Subcutaneous abdominal adipose tissue (tissue), 5 donors: ENCODE measurements around the gene INA.

Experiments
- H3K27ac ChIP-seq: one replicate; pipeline ENCODE4 v1.7.0; 2013; ENCODE audit warnings: low read depth, mild to moderate bottlenecking, inconsistent platforms, low read length, moderate library complexity
- H3K27me3 ChIP-seq, 5 donors: one replicate each; pipeline ENCODE4 v1.7.0; 2013; ENCODE audit warnings: low read length in 5 of 5, inconsistent platforms in 1 of 5; ENCODE audit not compliant: control insufficient read depth in 5 of 5, insufficient read depth in 4 of 5
- H3K36me3 ChIP-seq, 5 donors: one replicate each; pipeline ENCODE4 v1.7.0; 2013; ENCODE audit warnings: low read length in 5 of 5; ENCODE audit not compliant: control insufficient read depth in 5 of 5, insufficient read depth in 5 of 5
- H3K4me1 ChIP-seq, 5 donors: one replicate each; pipeline ENCODE4 v1.7.0; 2013; ENCODE audit warnings: low read length in 5 of 5, mild to moderate bottlenecking in 3 of 5, moderate library complexity in 1 of 5; ENCODE audit not compliant: control insufficient read depth in 5 of 5, insufficient read depth in 5 of 5
- H3K4me3 ChIP-seq, 5 donors: one replicate each; pipeline ENCODE4 v1.7.0; 2013; ENCODE audit warnings: low read length in 5 of 5, low read depth in 1 of 5
- H3K9ac ChIP-seq, 5 donors: one replicate each; pipeline ENCODE4 v1.7.0; 2013; ENCODE audit warnings: low read length in 5 of 5, mild to moderate bottlenecking in 4 of 5, moderate library complexity in 3 of 5
- H3K9me3 ChIP-seq, 5 donors: one replicate each; pipeline ENCODE4 v1.7.0; 2013; ENCODE audit warnings: low read length in 5 of 5; ENCODE audit not compliant: control insufficient read depth in 5 of 5
- donor health status: healthy.
- donor health status: healthy.
- donor health status: healthy.
- donor health status: healthy.
- donor health status: healthy.

The INA gene

DNA sequence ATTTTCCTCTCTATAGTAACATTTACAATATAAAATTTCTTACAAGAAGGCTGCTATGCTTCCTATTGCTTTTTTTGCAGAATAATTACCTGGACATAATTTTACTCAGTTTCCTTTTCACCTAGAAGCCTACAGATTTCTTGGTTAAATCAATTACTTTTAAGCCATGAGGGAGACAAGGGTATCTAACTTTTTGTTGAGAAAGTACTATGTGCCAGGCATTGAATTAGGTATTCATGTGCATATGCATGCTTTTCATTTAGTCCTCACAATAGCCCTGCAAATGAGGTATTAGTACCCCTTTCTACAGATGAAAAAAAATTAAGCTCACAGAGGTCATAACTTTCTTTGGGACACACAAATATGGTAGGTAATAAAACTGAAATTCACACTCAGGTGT is 57.6 kb downstream of the INA start:
- no peak overlapping the region for H3K4me3 ChIP-seq
- H3K4me1 ChIP-seq, result no peaks in the 10 kb centered on the region
- no peak overlapping the region for H3K27ac ChIP-seq
- H3K9ac ChIP-seq, result no peak overlapping the region
- H3K27me3 ChIP-seq, result no peaks in the 10 kb centered on the region
- peaks cover 9 to 47% (median 34%) of the 10 kb centered on the region in 5 donors for H3K36me3 ChIP-seq
- H3K9me3 ChIP-seq, result no peaks in the 10 kb centered on the region

DNA sequence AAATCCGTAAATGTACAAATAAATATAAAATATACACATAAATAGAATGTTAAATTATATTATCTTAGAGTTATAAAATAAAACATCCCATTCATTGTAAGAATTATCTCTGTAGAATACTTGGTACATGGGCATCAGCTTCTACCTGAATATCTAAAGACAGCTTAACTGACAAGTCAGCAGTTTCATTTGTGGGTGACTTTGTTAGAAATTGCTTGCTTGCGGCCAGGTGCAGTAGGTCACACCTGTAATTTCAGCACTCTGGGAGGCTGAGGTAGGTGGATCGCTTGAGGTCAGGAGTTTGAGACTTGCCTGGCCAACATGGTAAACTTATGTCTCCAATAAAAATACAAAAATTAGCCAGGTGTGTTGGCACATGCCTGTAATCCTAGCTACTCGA is 59.4 kb downstream of the INA start:
- H3K4me3 ChIP-seq, result no peak overlapping the region
- no peaks in the 10 kb centered on the region for H3K9me3 ChIP-seq
- no peaks in the 10 kb centered on the region for H3K4me1 ChIP-seq
- no peaks in the 10 kb centered on the region for H3K27me3 ChIP-seq
- no peak overlapping the region for H3K27ac ChIP-seq
- no peak overlapping the region for H3K9ac ChIP-seq
- peaks cover 9 to 36% (median 33%) of the 10 kb centered on the region in 5 donors for H3K36me3 ChIP-seq
